Loucy (cell line): ENCODE data around the gene KIR2DL3.
"Not testable (repeated sequence)": the region's sequence is repeated elsewhere in the genome, so short reads cannot be mapped to it uniquely, and the experiment has no call there.

ENCODE experiments used
- H2AFZ ChIP-seq: fragments of 200-600 bp; sonication (generic); 2 replicates; pipeline ENCODE4 v1.6.0; 2016; ENCODE audit warnings: antibody characterized with exemption, mild to moderate bottlenecking, low read length, moderate library complexity
- H3F3A ChIP-seq: fragments of 200-600 bp; 2 replicates; pipeline ENCODE4 v1.6.0; 2016; ENCODE audit warnings: antibody characterized with exemption, low read depth, mild to moderate bottlenecking
- H3K27me3 ChIP-seq: fragments of 200-600 bp; sonication (generic); 2 replicates; pipeline ENCODE4 v1.6.1; 2014; ENCODE audit warnings: low read length, mild to moderate bottlenecking; ENCODE audit not compliant: insufficient read depth, poor library complexity, severe bottlenecking
- H3K36me3 ChIP-seq: fragments of 200-600 bp; sonication (generic); 2 replicates; pipeline ENCODE4 v1.6.1; 2016; ENCODE audit warnings: low read length; ENCODE audit not compliant: insufficient read depth
- H3K4me1 ChIP-seq: fragments of 200-600 bp; sonication (generic); 2 replicates; pipeline ENCODE4 v1.5.1; 2014; ENCODE audit warnings: low read length, mild to moderate bottlenecking; ENCODE audit not compliant: insufficient read depth, poor library complexity, severe bottlenecking
- H3K4me2 ChIP-seq: fragments of 200-600 bp; sonication (generic); 2 replicates; pipeline ENCODE4 v1.6.0; 2014; ENCODE audit warnings: antibody characterized with exemption, low read length, low read depth, mild to moderate bottlenecking; ENCODE audit not compliant: poor library complexity, severe bottlenecking
- H3K4me3 ChIP-seq: fragments of 200-600 bp; sonication (generic); 2 replicates; pipeline ENCODE4 v1.5.1; 2014; ENCODE audit warnings: low read length, mild to moderate bottlenecking, mixed read lengths; ENCODE audit not compliant: poor library complexity, severe bottlenecking
- H3K79me2 ChIP-seq: fragments of 200-600 bp; sonication (generic); 2 replicates; pipeline ENCODE4 v1.6.1; 2014; ENCODE audit warnings: low read length; ENCODE audit not compliant: insufficient read depth
- H3K9ac ChIP-seq: fragments of 200-600 bp; sonication (generic); 2 replicates; pipeline ENCODE4 v1.6.0; 2014; ENCODE audit warnings: mild to moderate bottlenecking, low read depth, low read length, moderate library complexity; ENCODE audit not compliant: poor library complexity, severe bottlenecking
- H3K9me2 ChIP-seq: fragments of 200-600 bp; sonication (generic); replicated peaks from 2 replicates; pipeline ENCODE4 v1.6.1; 2016; ENCODE audit warnings: low read depth, low read length, mixed read lengths
- H3K9me3 ChIP-seq: fragments of 200-600 bp; sonication (generic); 2 replicates; pipeline ENCODE4 v1.6.1; 2014; ENCODE audit warnings: mild to moderate bottlenecking, antibody characterized with exemption, low read length, low read depth; ENCODE audit not compliant: insufficient read depth
- H4K20me1 ChIP-seq: fragments of 200-600 bp; sonication (generic); 2 replicates; pipeline ENCODE4 v1.6.0; 2014; ENCODE audit warnings: antibody characterized with exemption, low read length, mild to moderate bottlenecking; ENCODE audit not compliant: insufficient read depth, poor library complexity, severe bottlenecking
- CTCF ChIP-seq: fragments of 200-600 bp; sonication (generic); conservative IDR thresholded peaks from 2 replicates; pipeline ENCODE4 v1.5.1; 2014; ENCODE audit warnings: mild to moderate bottlenecking, antibody characterized with exemption, low read length
- EZH2phosphoT487 ChIP-seq: fragments of 200-600 bp; IDR thresholded peaks from 2 replicates; pipeline ENCODE4 v1.6.1; 2018; ENCODE audit warnings: antibody characterized with exemption, mild to moderate bottlenecking, moderate library complexity, borderline replicate concordance

Gene KIR2DL3

GRCh38 chr19:54696117-54696548 lies 42.2 kb upstream of the KIR2DL3 start:
- Histone ChIP-seq H3K9me3 (no peaks in the 10 kb centered on the region), H3K4me2 (no peak overlapping the region), H3K27me3 (no peaks in the 10 kb centered on the region), H4K20me1 (no peaks in the 10 kb centered on the region), H3F3A (no peaks in the 10 kb centered on the region), H3K9me2 (no peaks in the 10 kb centered on the region), H3K4me1 (no peaks in the 10 kb centered on the region), H3K4me3 (no peak overlapping the region), H3K36me3 (no peaks in the 10 kb centered on the region), H2AFZ (no peak overlapping the region), H3K9ac (no peak overlapping the region), H3K79me2 (no peaks in the 10 kb centered on the region)
- TF ChIP-seq CTCF (no peak), EZH2phosphoT487 (no peak)

- H3K4me1 ChIP-seq, result no peaks in the 10 kb centered on the region
- H3K4me3 ChIP-seq, result no peak overlapping the region
- TF ChIP-seq CTCF, result no peak
- TF ChIP-seq EZH2phosphoT487, result no peak
- H4K20me1 ChIP-seq, result no peaks in the 10 kb centered on the region
- no peaks in the 10 kb centered on the region for H3F3A ChIP-seq
- no peaks in the 10 kb centered on the region for H3K36me3 ChIP-seq
- no peak overlapping the region for H3K9ac ChIP-seq
- no peaks in the 10 kb centered on the region for H3K79me2 ChIP-seq
- H3K9me3 ChIP-seq, result no peaks in the 10 kb centered on the region
- no peaks in the 10 kb centered on the region for H3K9me2 ChIP-seq
- no peak overlapping the region for H3K4me2 ChIP-seq
- no peaks in the 10 kb centered on the region for H3K27me3 ChIP-seq
- no peak overlapping the region for H2AFZ ChIP-seq
These were observed 41.5 kb upstream of the KIR2DL3 start for GRCh38 chr19:54696766-54697165.

GRCh38 chr19:54697716-54698115 lies 40.6 kb upstream of the KIR2DL3 start:
- not testable (repeated sequence) for H2AFZ ChIP-seq, H3K4me3 ChIP-seq, H3K79me2 ChIP-seq, H3K9me2 ChIP-seq, H3K4me1 ChIP-seq, H3K36me3 ChIP-seq, H3K9ac ChIP-seq, H3K27me3 ChIP-seq, H3K4me2 ChIP-seq, H4K20me1 ChIP-seq, H3F3A ChIP-seq, H3K9me3 ChIP-seq

- Histone ChIP-seq H3F3A (no peaks in the 10 kb centered on the region), H3K79me2 (no peaks in the 10 kb centered on the region), H3K36me3 (no peaks in the 10 kb centered on the region), H2AFZ (no peak overlapping the region), H3K4me1 (peaks cover 14% of the 10 kb centered on the region), H3K27me3 (no peaks in the 10 kb centered on the region), H3K9me3 (no peaks in the 10 kb centered on the region), H3K9ac (no peak overlapping the region), H4K20me1 (no peaks in the 10 kb centered on the region), H3K4me3 (no peak overlapping the region), H3K9me2 (no peaks in the 10 kb centered on the region), H3K4me2 (no peak overlapping the region)
- TF ChIP-seq EZH2phosphoT487, result no peak
- TF ChIP-seq CTCF, result no peak
These were observed 33.4 kb upstream of the KIR2DL3 start for GRCh38 chr19:54704928-54705327.
